Skin of body (tissue), 3 donors: ENCODE measurements around the gene TIMM10. TPM values are rescaled to one million over a fixed set of nuclear protein-coding genes. Genes with fewer than 3 reads are reported as not detected.

Source experiments
- DNase-seq: peaks from one replicate; lab custom pipeline; 2025; lab: John Stamatoyannopoulos, UW
- small RNA-seq: library from RNA; depleted of rRNA; stranded (forward); fragments of <200 nt; gene quantifications from one replicate; pipeline ENCODE3, GENCODE V24; 2014; ENCODE audit warnings: low replicate concordance
- total RNA-seq: library from RNA; depleted of rRNA; stranded (reverse); fragments of >200 nt; gene quantifications from one replicate; pipeline ENCODE4 v1.2.3, GENCODE V29; 2014

TIMM10 gene
- total RNA-seq, 1 donor from 2014 or later, result 21.0 TPM

DNA sequence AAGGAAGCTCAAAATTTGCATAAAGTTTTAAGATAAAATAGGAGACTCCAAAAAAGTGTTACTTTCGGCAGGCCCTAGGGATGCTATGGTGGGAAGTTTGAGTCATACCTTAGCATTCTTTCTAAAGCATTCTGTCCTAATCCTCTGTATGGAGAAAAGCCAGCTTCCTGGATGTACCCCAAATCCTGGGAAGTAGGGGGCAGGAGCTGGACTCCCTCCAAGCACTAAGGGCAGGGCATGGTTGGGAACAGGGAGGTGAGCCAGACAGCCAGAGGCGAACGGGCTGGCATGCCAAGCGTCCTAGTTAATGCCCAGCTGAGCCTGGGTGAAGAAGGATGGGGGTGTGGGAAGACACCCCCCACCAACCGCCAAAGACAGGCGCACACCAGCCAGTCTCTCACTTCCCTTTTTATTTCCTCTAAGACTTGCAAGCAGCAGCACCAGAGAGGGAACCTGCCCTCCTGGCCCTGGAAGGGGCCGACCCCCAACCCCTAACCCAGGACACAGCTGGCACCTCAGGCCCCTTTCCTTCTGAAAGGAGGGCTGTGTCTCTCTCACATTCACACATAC, 46.3 kb downstream of the TIMM10 start:
- DNase-seq, result no peak

GRCh38 chr11:57483562-57483918, 47.0 kb downstream of the TIMM10 start:
- DNase-seq, result no peak

- DNase-seq, result no peak
Measured at GRCh38 chr11:57482782-57483561, 47.6 kb downstream of the TIMM10 start.

DNA sequence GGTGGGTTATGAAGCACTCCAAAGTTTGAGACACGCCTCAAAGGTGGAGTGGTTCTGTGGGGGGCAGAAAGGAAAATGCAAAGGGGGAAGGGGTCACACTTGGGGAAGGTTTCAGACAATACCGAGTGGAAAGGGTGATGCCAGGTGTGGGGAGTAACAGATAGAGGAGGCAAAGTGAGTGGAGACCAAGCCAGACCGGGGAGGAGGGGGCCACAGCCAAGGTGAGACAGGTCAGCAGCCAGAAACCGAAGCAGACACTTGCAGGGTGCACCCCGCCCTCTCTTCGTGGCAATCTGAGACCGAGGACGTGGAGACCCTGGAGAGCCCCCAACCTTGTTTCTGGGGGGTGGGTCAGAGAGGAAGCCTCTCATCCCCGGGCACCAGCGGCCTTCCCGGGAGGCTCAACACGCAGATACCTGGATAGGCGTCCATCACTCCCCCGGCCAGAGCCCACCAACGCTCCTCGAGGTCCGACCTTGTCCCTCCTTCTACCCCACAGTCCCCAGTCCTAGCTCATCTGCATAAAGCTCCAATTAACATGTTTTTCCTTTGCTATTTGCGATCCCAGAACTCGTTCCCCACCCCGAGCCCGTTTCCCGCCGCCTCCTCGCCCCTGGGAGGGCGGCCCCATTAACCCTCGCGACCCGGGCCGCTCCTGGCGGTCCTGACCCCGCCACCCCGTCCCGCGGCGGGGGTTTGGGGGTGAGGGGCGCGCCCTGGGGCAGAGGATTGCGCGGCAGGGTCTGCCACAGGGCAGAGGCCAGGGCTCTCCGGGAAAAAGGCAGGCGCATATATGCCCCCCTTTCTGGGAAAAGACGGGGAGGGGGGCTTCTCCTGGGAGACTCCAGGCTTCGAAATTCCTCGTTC, 48.4 kb downstream of the TIMM10 start:
- no peak for DNase-seq

- no peak for DNase-seq
Measured at GRCh38 chr11:57481315-57481714, 49.2 kb downstream of the TIMM10 start.

GRCh38 chr11:57480409-57481137, 50.0 kb downstream of the TIMM10 start:
- DNase-seq, result no peak

DNA sequence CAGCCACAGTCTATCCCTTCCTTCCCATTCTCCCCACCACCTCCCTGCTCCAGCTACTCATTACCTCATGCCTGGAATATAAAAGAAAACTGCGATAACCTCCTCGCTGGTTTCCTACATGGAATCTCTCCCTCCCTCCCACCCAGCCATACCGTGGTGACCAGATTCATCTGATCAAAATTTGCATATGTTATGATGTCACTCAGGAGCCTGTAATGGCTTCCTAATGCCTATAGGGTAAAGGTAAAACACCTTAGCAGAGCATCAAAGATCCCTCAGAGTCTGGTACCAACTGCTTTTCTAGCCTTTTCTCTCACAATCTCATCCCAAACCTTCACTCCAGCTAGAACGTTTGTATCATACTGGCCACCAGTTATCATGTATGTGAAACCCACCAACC, 50.6 kb downstream of the TIMM10 start:
- no peak for DNase-seq

DNA sequence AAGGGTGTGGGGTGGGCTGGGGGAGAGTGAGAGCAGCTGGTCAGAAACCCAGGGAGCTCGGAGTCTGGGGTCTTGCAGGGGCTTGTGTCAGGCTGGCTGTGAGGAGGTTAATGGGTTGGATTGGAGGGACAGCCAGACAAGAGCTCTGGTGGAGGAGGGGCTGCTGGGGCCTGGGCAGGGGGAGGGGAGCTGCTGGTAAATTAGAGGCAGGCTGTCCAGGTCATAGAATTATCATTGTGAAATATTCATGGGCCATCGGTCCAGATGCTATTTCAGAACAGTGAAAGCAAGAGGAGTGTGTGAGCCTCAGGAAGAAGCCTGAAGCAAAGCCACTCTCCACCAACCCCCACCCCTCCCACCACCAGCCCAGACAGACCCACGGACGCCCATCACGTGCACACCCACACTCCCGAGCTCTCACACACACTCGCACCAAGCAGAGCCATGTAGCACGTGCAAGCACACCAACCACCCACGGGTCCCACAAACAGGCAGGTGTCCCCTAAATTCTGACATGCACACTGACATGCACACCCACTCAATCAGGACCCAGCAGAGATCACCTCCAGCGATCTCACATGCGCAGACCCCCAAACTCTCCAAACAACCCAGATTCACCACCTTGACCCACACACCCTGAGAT, 51.4 kb downstream of the TIMM10 start:
- no peak for DNase-seq

Small RNA genes within 50 kb of the gene (small RNA-seq; reads per million reads assigned to genes)
- not detected for gene RN7SL605P

Other genes starting within 250 kb of the TIMM10 start
- gene TNKS1BP1, start 205.8 kb downstream of the TIMM10 start, total RNA-seq, result 81.0 TPM
- gene SSRP1, start 194.9 kb downstream of the TIMM10 start, total RNA-seq, result 40.1 TPM
- 0.30 TPM for gene P2RX3, start 192.4 kb downstream of the TIMM10 start, total RNA-seq
- 2.9 TPM for gene PRG3, start 149.6 kb downstream of the TIMM10 start, total RNA-seq
- 6.8 TPM for gene PRG2, start 140.1 kb downstream of the TIMM10 start, total RNA-seq
- gene SLC43A3, start 103.6 kb downstream of the TIMM10 start, total RNA-seq, result 18.3 TPM
- 0.49 TPM for gene RTN4RL2, start 70.2 kb downstream of the TIMM10 start, total RNA-seq
- 11.7 TPM for gene SLC43A1, start 15.1 kb downstream of the TIMM10 start, total RNA-seq
- gene SMTNL1, start 6.8 kb upstream of the TIMM10 start, total RNA-seq, result 7.9 TPM
- gene UBE2L6, start 36.9 kb upstream of the TIMM10 start, total RNA-seq, result 9.9 TPM
- gene SERPING1, start 66.9 kb upstream of the TIMM10 start, total RNA-seq, result 23.5 TPM
- 1.1 TPM for gene YPEL4, start 119.2 kb upstream of the TIMM10 start, total RNA-seq
- gene CLP1, start 127.0 kb upstream of the TIMM10 start, total RNA-seq, result 9.7 TPM
- 23.8 TPM for gene ZDHHC5, start 137.4 kb upstream of the TIMM10 start, total RNA-seq
- gene MED19, start 181.5 kb upstream of the TIMM10 start, total RNA-seq, result 10.9 TPM
- 33.8 TPM for gene TMX2, start 181.8 kb upstream of the TIMM10 start, total RNA-seq
- gene SELENOH, start 210.7 kb upstream of the TIMM10 start, total RNA-seq, result 38.1 TPM
- gene BTBD18, start 221.1 kb upstream of the TIMM10 start, total RNA-seq, result not detected
- 191 TPM for gene CTNND1, start 231.0 kb upstream of the TIMM10 start, total RNA-seq